Activated CD4-positive, alpha-beta T cell treated with anti-CD3 and anti-CD28 coated beads, Interleukin-2, Interleukin-4, amounts not matched to agents 100 ng/mL and 50 ng/mL, durations not matched to agents 16 hours and 8 hours (primary cell): Measurements from ENCODE around the gene COL8A2.

Experiments
- DNase-seq: peaks from one replicate; pipeline ENCODE4 v3.0.0-alpha.2; 2020; ENCODE audit warnings: low spot score

COL8A2 gene

GRCh38 chr1:36088577-36089392 lies 36.2 kb downstream of the COL8A2 start, which contains the start of gene ADPRS:
Gene ADPRS (plus strand): TSS chr1:36088892. CDS start chr1:36088905, 13 bp downstream.
- peak; percentile 91 for DNase-seq

GRCh38 chr1:36088265-36088576 lies 36.8 kb downstream of the COL8A2 start:
- DNase-seq, result no peak

- no peak for DNase-seq
These were observed 37.5 kb downstream of the COL8A2 start for GRCh38 chr1:36087233-36088123.

GRCh38 chr1:36086529-36087232 lies 38.3 kb downstream of the COL8A2 start:
- no peak for DNase-seq

- DNase-seq, result no peak
These were observed 39.1 kb downstream of the COL8A2 start for GRCh38 chr1:36085686-36086526.

- DNase-seq, result no peak
These were observed 39.9 kb downstream of the COL8A2 start for GRCh38 chr1:36085126-36085525.

GRCh38 chr1:36084497-36085115 lies 40.4 kb downstream of the COL8A2 start:
- DNase-seq, result no peak

- DNase-seq, result no peak
These were observed 41.2 kb downstream of the COL8A2 start, which contains the start of gene TEKT2 for GRCh38 chr1:36083635-36084496. Gene TEKT2 (plus strand): TSS chr1:36084094. CDS start chr1:36084922, 828 bp downstream.

GRCh38 chr1:36083219-36083618 lies 41.8 kb downstream of the COL8A2 start:
- DNase-seq, result no peak

- no peak for DNase-seq
These were observed 43.0 kb downstream of the COL8A2 start for GRCh38 chr1:36081926-36082485.

- DNase-seq, result no peak
These were observed 44.2 kb downstream of the COL8A2 start for GRCh38 chr1:36080801-36081200.

GRCh38 chr1:36080236-36080635 lies 44.8 kb downstream of the COL8A2 start:
- no peak for DNase-seq

GRCh38 chr1:36076979-36077573 lies 47.9 kb downstream of the COL8A2 start:
- DNase-seq, result no peak

- DNase-seq, result no peak
These were observed 54.7 kb downstream of the COL8A2 start for GRCh38 chr1:36070349-36070748.

GRCh38 chr1:36068866-36069265 lies 56.2 kb downstream of the COL8A2 start:
- DNase-seq, result no peak

GRCh38 chr1:36067871-36068270 lies 57.2 kb downstream of the COL8A2 start:
- DNase-seq, result no peak

GRCh38 chr1:36062315-36062714 lies 62.7 kb downstream of the COL8A2 start:
- no peak for DNase-seq

GRCh38 chr1:36055706-36056105 lies 69.3 kb downstream of the COL8A2 start:
- DNase-seq, result no peak

- no peak for DNase-seq
These were observed 71.0 kb downstream of the COL8A2 start for GRCh38 chr1:36053978-36054377.
